ENCODE data around the gene RPN1.
"Not testable (repeated sequence)": the region's sequence is repeated elsewhere in the genome, so short reads cannot be mapped to it uniquely, and the experiment has no call there.

Gene RPN1

GRCh38 chr3:128650096-128651050, at the start of gene RPN1:
TSS of gene RPN1 (minus strand) at chr3:128650818. CDS start at chr3:128650800, 18 bp downstream.
- no peak for FAIRE-seq

GRCh38 chr3:128698211-128699047, 47.8 kb upstream of the RPN1 start:
- FAIRE-seq, result no peak

GRCh38 chr3:128697341-128697740, 46.7 kb upstream of the RPN1 start:
- FAIRE-seq, result no peak

- FAIRE-seq, result no peak
These were observed 43.1 kb upstream of the RPN1 start for GRCh38 chr3:128693696-128694095.

DNA sequence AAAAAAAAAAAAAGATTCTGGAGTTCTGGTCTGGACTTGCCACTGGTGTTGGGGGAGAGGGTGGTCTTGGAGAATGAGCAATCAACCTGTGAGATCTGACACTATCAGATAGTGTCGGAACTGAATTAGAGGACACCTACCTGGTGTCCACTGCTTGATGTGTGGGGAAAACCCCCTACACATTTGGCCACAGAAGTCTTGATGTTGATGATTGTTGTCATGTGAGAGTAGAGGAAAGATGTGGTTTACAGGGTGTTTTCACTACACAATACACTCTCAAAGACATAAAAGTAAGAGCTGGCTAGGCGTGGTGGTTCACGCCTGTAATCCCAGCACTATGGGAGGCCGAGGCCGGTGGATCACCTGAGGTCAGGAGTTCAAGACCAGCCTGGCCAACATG, 38.4 kb upstream of the RPN1 start:
- no peak for FAIRE-seq

- FAIRE-seq, result no peak
These were observed 35.8 kb upstream of the RPN1 start for GRCh38 chr3:128686465-128686864.

DNA sequence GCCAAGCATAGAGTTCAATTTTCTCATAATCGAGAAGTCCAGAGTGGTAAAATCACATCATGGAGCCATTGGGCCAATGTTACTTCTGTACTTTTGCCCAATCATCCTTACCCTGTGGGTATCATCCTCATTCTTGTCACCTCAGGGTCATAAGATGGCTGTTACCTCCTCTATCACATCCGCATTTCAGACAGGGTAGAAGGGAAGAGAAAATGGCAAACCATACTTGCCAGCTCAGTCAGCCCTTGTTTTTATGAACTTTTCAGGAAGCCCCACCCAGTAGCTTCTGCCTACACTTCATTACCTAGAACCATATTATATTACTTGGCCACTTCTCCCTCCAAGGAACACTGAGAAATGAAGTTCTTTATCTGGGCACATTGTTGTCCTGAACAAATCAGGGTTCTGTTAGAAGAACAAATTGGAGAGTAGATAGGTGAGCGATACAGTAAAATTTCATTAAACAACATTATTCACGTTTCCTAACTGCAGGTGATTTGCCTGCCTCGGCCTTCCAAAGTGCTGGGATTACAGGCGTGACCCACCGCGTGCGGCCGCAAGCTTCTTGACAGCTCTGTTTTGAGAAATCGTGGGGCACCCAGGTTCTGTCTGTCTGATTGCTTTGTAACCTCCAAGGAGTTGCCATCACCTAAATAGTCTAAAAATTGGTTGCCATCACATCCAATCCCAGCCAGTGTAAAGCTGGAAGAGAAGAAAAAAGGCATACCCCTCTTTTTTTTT, 34.5 kb upstream of the RPN1 start:
- FAIRE-seq, result no peak

GRCh38 chr3:128683957-128684356, 33.3 kb upstream of the RPN1 start:
- no peak for FAIRE-seq

DNA sequence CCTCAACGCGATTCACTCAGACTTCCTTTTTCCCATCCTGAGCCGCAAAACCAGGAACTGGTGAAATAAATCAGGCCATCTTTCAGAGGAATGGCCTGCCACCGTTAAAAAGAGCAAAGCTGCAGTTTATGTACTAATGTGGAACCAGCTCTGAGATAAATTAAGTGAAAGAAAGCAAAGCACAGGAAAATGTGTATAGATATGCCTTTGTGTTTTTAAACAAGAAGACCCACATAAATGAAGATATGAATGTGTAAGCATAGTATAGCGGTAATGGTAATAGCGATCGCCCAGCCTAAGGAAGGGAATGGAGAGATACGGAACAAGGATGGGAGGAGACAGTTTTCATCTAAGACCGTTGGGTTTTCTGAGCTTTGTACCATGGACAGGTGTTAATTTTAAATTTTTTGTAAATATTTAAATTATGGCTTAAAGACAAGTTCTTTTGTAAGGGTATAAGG, 30.8 kb upstream of the RPN1 start:
- no peak for FAIRE-seq

DNA sequence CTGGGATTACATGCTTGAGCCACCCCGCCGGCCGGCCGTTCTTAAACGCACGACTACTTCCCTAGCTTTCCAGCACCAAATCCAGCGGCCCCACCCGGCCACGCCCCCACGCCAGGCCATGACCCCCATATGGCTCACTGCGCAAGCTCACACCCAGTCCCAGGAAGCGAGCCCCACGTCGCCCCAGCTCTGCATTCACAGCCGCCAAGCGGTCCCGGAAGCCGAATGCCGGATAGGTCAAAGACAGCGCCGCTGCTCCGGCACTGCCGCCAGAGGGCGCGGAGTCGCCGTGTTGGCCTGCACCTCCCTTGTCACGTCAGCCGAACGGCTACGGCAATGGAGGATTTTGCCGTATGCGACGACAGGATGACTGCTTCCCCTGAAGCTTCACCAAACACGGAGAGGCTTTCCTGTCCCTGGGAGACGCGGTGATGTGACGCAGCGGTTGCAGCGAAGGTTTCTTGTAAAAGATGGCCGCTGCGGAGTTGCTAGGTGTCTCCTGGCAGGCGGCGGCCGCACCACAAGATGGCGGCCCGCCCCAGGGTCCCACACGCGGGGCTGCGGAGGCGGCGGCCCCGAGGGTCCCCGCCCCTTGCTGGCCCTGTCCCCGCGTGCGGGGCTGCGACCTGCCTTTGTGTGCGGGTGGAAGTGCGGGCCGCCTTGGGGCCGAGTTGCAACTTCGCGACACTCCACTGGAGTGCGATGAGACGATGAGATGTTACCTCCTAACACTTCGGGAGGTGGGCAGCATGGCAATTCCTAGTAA, 30.2 kb upstream of the RPN1 start:
- FAIRE-seq, result peak; percentile 47

DNA sequence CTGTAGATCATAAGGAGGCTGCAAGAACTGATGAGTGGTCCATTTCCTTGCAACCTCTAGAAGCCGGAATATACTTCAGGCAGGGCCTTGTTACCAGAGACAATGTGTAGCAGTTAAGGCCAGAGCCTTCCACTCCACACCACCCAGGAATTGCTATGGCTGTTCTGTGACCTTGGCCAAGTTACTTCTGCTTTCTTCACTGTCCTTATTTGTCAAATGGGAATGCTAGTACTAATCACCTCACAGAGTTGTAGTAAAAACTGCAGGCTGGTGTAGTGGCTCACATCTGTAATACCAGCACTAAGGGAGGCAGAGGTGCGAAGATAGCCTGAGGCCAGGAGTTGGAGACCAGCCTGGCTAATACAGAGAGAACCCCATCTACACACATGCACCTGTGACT, 28.7 kb upstream of the RPN1 start:
- no peak for FAIRE-seq

- FAIRE-seq, result not testable (repeated sequence)
These were observed 25.2 kb upstream of the RPN1 start for GRCh38 chr3:128675802-128676201.

GRCh38 chr3:128674161-128674784, 23.7 kb upstream of the RPN1 start:
- FAIRE-seq, result no peak

GRCh38 chr3:128667641-128668040, 17.0 kb upstream of the RPN1 start:
- FAIRE-seq, result no peak

DNA sequence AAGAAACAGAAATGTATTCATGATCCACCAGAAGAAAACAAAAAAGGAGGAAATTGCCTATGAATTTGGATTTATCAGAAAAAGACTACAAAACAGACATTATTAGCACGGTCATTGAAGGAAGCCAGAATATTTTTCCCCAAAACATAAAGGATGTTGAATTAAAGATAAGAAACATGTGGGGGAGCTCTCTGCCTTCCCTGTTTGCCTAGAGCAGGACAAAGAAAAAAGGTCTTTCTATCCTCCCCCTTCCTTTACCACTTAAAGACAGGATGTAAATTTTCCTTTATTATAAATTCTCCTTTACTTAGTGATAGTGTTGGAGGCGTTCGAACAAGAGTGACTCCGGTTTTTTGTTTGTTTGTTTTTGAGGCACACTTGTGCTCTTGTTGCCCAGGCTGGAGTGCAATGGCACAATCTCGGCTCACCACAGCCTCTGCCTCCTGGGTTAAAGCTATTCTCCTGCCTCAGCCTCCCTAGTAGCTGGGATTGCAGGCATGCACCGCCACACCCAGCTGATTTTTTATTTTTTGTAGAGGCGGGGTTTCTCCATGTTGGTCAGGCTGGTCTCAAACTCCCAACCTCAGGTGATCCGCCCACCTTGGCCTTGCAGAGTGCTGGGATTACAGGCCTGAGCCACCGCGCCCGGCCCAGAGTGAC, 14.9 kb upstream of the RPN1 start:
- peak; percentile 80 for FAIRE-seq

- no peak for FAIRE-seq
These were observed 12.5 kb upstream of the RPN1 start for GRCh38 chr3:128663151-128663550.

GRCh38 chr3:128655531-128655930, 4.9 kb upstream of the RPN1 start:
- no peak for FAIRE-seq

DNA sequence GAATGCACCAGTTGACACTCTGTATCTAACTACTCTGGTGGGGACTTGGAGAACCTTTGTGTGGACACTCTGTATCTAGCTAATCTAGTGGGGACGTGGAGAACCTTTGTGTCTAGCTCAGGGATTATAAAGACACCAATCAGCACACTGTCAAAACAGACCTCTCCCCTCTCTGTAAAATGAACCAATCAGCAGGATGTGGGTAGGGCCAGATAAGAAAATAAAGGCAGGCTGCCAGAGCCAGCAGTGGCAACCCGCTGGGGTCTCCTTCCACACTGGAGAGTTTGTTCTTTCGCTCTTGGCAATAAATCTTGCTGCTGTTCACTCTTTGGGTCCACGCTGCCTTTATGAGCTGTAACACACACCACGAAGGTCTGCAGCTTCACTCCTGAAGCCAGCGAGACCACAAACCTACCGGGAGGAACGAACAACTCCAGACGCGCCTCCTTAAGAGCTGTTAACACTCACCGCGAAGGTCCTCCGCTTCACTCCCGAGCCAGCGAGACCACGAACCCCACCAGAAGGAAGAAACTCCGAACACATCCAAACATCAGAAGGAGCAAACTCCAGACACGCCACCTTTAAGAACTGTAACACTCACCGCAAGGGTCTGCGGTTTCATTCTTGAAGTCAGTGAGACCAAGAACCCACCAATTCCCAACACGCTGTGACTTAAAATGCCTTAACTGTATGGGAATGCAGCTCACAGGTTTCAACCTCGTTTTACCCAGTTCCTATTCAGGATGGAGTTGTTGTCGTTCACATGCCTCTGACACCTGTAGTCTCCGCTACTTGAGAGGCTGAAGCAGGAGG, 3.6 kb upstream of the RPN1 start:
- not testable (repeated sequence) for FAIRE-seq

DNA sequence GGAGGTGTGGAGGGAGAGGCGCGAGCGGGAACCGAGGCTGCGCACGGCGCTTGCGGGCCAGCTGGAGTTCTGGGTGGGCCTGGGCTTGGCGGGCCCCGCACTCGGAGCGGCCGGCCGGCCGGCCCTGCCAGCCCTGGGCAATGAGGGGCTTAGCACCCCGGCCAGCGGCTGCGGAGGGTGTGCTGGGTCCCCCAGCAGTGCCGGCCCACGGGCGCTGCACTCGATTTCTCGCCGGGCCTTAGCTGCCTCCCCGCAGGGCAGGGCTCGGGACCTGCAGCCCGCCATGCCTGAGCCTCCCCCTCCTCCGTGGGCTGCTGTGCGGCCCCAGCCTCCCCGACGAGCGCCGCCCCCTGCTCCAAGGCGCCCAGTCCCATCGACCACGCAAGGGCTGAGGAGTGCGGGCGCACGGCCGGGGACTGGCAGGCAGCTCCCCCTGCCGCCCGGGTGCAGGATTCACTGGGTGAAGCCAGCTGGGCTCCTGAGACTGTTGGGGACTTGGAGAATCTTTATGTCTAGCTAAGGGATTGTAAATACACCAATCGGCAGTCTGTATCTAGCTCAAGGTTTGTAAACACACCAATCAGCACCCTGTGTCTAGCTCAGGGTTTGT, 2.9 kb upstream of the RPN1 start:
- FAIRE-seq, result not testable (repeated sequence)
